ENCODE data around the gene AFG3L2.

DNA sequence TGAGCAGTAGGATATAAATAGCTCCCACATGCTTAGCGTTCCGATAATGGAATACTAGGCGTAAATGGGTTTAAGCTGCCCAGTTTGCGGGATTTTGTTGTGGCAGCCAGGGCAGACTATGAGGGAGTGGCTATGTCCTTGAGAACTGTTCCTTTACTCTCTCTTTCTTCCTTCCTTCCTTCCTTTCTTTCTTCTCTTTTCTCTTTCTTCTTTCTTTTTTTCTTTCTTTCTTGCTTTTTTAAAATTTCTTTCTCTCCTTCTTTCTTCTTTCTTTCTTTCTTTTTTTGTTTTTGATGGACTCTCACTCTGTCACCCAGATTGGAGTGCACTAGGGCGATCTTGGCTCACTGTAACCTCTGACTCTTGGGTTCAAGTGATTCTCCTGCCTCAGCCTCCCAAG lies 21.6 kb upstream of the AFG3L2 start:
- TF ChIP-seq, protein P1, sequence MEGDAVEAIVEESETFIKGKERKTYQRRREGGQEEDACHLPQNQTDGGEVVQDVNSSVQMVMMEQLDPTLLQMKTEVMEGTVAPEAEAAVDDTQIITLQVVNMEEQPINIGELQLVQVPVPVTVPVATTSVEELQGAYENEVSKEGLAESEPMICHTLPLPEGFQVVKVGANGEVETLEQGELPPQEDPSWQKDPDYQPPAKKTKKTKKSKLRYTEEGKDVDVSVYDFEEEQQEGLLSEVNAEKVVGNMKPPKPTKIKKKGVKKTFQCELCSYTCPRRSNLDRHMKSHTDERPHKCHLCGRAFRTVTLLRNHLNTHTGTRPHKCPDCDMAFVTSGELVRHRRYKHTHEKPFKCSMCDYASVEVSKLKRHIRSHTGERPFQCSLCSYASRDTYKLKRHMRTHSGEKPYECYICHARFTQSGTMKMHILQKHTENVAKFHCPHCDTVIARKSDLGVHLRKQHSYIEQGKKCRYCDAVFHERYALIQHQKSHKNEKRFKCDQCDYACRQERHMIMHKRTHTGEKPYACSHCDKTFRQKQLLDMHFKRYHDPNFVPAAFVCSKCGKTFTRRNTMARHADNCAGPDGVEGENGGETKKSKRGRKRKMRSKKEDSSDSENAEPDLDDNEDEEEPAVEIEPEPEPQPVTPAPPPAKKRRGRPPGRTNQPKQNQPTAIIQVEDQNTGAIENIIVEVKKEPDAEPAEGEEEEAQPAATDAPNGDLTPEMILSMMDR (IDR thresholded peaks at IDR 0.05 in 2 of 3, conservative IDR thresholded peaks at IDR 0.05 in 1 of 3; ENCODE audit: borderline replicate concordance in 1 of 3, insufficient read depth in 1 of 3, low read depth in 2 of 3, low read length in 2 of 3): no peak
- TF ChIP-seq ZNF274 (IDR thresholded peaks at IDR 0.05; ENCODE audit: low read depth, low read length) (no peak), SP1 (IDR thresholded peaks at IDR 0.05; ENCODE audit: low read depth) (no peak), POLR2AphosphoS5 (IDR thresholded peaks at IDR 0.05; ENCODE audit: low read depth, low read length) (no peak), ZFX (IDR thresholded peaks at IDR 0.05) (no peak), EZH2 (IDR thresholded peaks at IDR 0.05) (no peak), YY1 (IDR thresholded peaks at IDR 0.05; ENCODE audit: extremely low read depth, insufficient replicate concordance, low read depth, low read length) (no peak)

All from HCT116 (cell line).